A549 (cell line): ENCODE data around the gene CELF4. TPM values are rescaled to one million over a fixed set of nuclear protein-coding genes. Genes with fewer than 3 reads are reported as not detected.

Experiments
- ATAC-seq, 2 experiments: fragments of 200-7000 bp in 1 of 2; fragments of >200 bp in 1 of 2; cut with Nextera tagmentation in 1 of 2; cut with Tn5 transposase in 1 of 2; 3 replicates each; pipeline versions ENCODE4 v1.8.0 to v1.9.1; 2018 to 2020; ENCODE audit warnings: mild to moderate bottlenecking in 1 of 2, moderate library complexity in 1 of 2
- CTCF ChIA-PET: fragments of 300-600 bp; sonication (Branson Sonifier 250); formaldehyde crosslinking; extraction: SDS; loops from one replicate; lab custom pipeline; 2021; ENCODE audit warnings: antibody characterized with exemption, inconsistent platforms; lab: Yijun Ruan, JAX
- POLR2A ChIA-PET: fragments of 350-600 bp; formaldehyde crosslinking; extraction: SDS; loops from one replicate; lab custom pipeline; 2021; ENCODE audit warnings: antibody characterized with exemption, inconsistent platforms; lab: Yijun Ruan, JAX
- DNase-seq, 2 experiments: peaks; one replicate each; pipeline versions ENCODE4 v3.0.0 to v3.0.0-alpha.2; 2011 to 2016; ENCODE audit warnings: low read depth in 1 of 2, low spot score in 1 of 2
- FAIRE-seq: peaks from 2 replicates; lab custom pipeline; 2011; peaks lifted over from hg19 to GRCh38; lab: Jason Lieb, UNC
- H3K27ac ChIP-seq, 2 experiments: fragments of >200 bp; sonication (Bioruptor Twin); formaldehyde crosslinking; 3 replicates each; pipeline ENCODE4 v1.5.1; 2016 to 2017
- H3K4me1 ChIP-seq: fragments of >200 bp; sonication (Bioruptor Twin); formaldehyde crosslinking; 3 replicates; pipeline ENCODE4 v1.6.1; 2016
- H3K4me2 ChIP-seq: fragments of >200 bp; sonication (Bioruptor Twin); formaldehyde crosslinking; 3 replicates; pipeline ENCODE4 v1.6.1; 2016
- H3K4me3 ChIP-seq: fragments of >200 bp; sonication (Bioruptor Twin); formaldehyde crosslinking; 3 replicates; pipeline ENCODE4 v1.5.1; 2016
- H3K9me3 ChIP-seq: fragments of >200 bp; sonication (Bioruptor Twin); formaldehyde crosslinking; 3 replicates; pipeline ENCODE4 v1.6.1; 2016
- ATOH8 ChIP-seq: fragments of 250-450 bp; sonication (Bioruptor Pico); IDR thresholded peaks from 2 replicates; pipeline ENCODE4 v1.5.0; 2020; ENCODE audit warnings: low read depth, mild to moderate bottlenecking, moderate library complexity
- CHD2 ChIP-seq: fragments of 150-350 bp; IDR thresholded peaks from 2 replicates; pipeline ENCODE4 v1.6.1; 2014; ENCODE audit warnings: low read length; ENCODE audit not compliant: partially characterized antibody
- CHD4 ChIP-seq: fragments of 200-600 bp; sonication (generic); IDR thresholded peaks from 2 replicates; pipeline ENCODE4 v1.6.1; 2016; ENCODE audit warnings: antibody characterized with exemption, mild to moderate bottlenecking, borderline replicate concordance
- ELK1 ChIP-seq: fragments of 150-350 bp; IDR thresholded peaks from 2 replicates; pipeline ENCODE4 v1.6.1; 2014; ENCODE audit warnings: low read depth, mild to moderate bottlenecking, low read length
- FOSL2 ChIP-seq, 2 experiments: fragments of 450-650 bp in 1 of 2; fragments of >200 bp in 1 of 2; sonication (Bioruptor Twin) in 1 of 2; formaldehyde crosslinking; IDR thresholded peaks; 2 replicates each; pipeline versions ENCODE4 v1.5.0 to v1.6.1; 2016 to 2020; ENCODE audit warnings: mild to moderate bottlenecking in 1 of 2, moderate library complexity in 1 of 2
- FOXS1 ChIP-seq: fragments of 250-450 bp; sonication (Bioruptor Pico); IDR thresholded peaks from 2 replicates; pipeline ENCODE4 v1.5.0; 2020; ENCODE audit warnings: mild to moderate bottlenecking, moderate library complexity
- GATA3 ChIP-seq: IDR thresholded peaks from 2 replicates; pipeline ENCODE4 v1.6.1; 2012; ENCODE audit warnings: borderline replicate concordance
- HDAC2 ChIP-seq: fragments of 200-600 bp; sonication (generic); IDR thresholded peaks from 2 replicates; pipeline ENCODE4 v1.6.1; 2016
- HEYL ChIP-seq: fragments of 250-450 bp; sonication (Bioruptor Pico); IDR thresholded peaks from 2 replicates; pipeline ENCODE4 v1.8.0; 2021; ENCODE audit warnings: mild to moderate bottlenecking, moderate library complexity
- HOXA7 ChIP-seq: fragments of 250-450 bp; sonication (Bioruptor Pico); IDR thresholded peaks from 2 replicates; pipeline ENCODE4 v1.5.0; 2020; ENCODE audit warnings: mild to moderate bottlenecking, moderate library complexity
- HOXB13 ChIP-seq: fragments of 250-450 bp; sonication (Bioruptor Pico); IDR thresholded peaks from 2 replicates; pipeline ENCODE4 v1.5.0; 2020; ENCODE audit warnings: low read depth, mild to moderate bottlenecking, moderate library complexity
- HOXB5 ChIP-seq: fragments of 250-450 bp; sonication (Bioruptor Pico); IDR thresholded peaks from 2 replicates; pipeline ENCODE4 v1.5.0; 2020; ENCODE audit warnings: mild to moderate bottlenecking, moderate library complexity
- JUN ChIP-seq, 2 experiments: fragments of >200 bp; sonication (Bioruptor Twin); formaldehyde crosslinking; IDR thresholded peaks; 2 replicates in 1 of 2; 3 replicates in 1 of 2; pipeline ENCODE4 v1.6.1; 2016 to 2017
- JUNB ChIP-seq: fragments of >200 bp; sonication (Bioruptor Twin); formaldehyde crosslinking; IDR thresholded peaks from 2 replicates; pipeline ENCODE4 v1.6.1; 2016
- MAFK ChIP-seq: fragments of 450-650 bp; IDR thresholded peaks from 2 replicates; pipeline ENCODE4 v1.6.1; 2014; ENCODE audit not compliant: partially characterized antibody
- MAX ChIP-seq: IDR thresholded peaks from 2 replicates; pipeline ENCODE4 v1.6.1; 2012
- MYC ChIP-seq: IDR thresholded peaks from 2 replicates; pipeline ENCODE4 v1.6.1; 2012; ENCODE audit warnings: mild to moderate bottlenecking, inconsistent platforms, low read length, improper control_type of control experiment, borderline replicate concordance
- NFE2L2 ChIP-seq: fragments of 150-350 bp; conservative IDR thresholded peaks from 2 replicates; pipeline ENCODE4 v1.6.1; 2014; ENCODE audit warnings: low read length
- NPAS2 ChIP-seq: fragments of 250-450 bp; sonication (Bioruptor Pico); IDR thresholded peaks from 2 replicates; pipeline ENCODE4 v1.8.0; 2022; ENCODE audit warnings: mild to moderate bottlenecking, moderate library complexity, borderline replicate concordance
- POLR2A ChIP-seq: IDR thresholded peaks from 2 replicates; pipeline ENCODE4 v1.6.1; 2012; ENCODE audit warnings: mild to moderate bottlenecking, low read length
- RAD21 ChIP-seq, 2 experiments: fragments of >200 bp in 1 of 2; sonication (Bioruptor Twin) in 1 of 2; formaldehyde crosslinking in 1 of 2; IDR thresholded peaks in 1 of 2; conservative IDR thresholded peaks in 1 of 2; 2 replicates in 1 of 2; 3 replicates in 1 of 2; pipeline ENCODE4 v1.6.1; 2012 to 2018; ENCODE audit warnings: inconsistent platforms in 1 of 2
- RNF2 ChIP-seq: fragments of 200-600 bp; sonication (generic); IDR thresholded peaks from 2 replicates; pipeline ENCODE4 v1.6.1; 2016; ENCODE audit warnings: low read depth, mild to moderate bottlenecking, antibody characterized with exemption, moderate library complexity, borderline replicate concordance
- TFCP2L1 ChIP-seq: fragments of 250-450 bp; sonication (Bioruptor Pico); IDR thresholded peaks from 2 replicates; pipeline ENCODE4 v1.5.0; 2021; ENCODE audit warnings: mild to moderate bottlenecking
- WGBS: methylation state at CpG from one replicate; pipeline ENCODE4 v1.1.6; 2017; ENCODE audit errors: missing lambda C conversion rate; 5-methylcytosine and 5-hydroxymethylcytosine counted together
- polyA plus RNA-seq, 4 experiments: library from polyadenylated mRNA; depleted of rRNA in 3 of 4; stranded (reverse); fragments of >200 nt; fragmentation: RNase III in 1 of 4; extraction: RNeasy Plus Mini Kit Qiagen cat#74134 plus additional on column Dnase treatment in 1 of 4; gene quantifications; 2 replicates in 3 of 4; 3 replicates in 1 of 4; pipeline ENCODE4 v1.2.3, GENCODE V29; 2011 to 2017
- TF ChIP-seq, protein P1 (sequence below): IDR thresholded peaks from 2 replicates; pipeline ENCODE4 v1.6.1; 2012
- TF ChIP-seq, protein P2 (sequence below): fragments of 250-450 bp; sonication (Bioruptor Pico); IDR thresholded peaks from 2 replicates; pipeline ENCODE4 v1.5.0; 2021; ENCODE audit warnings: mild to moderate bottlenecking, moderate library complexity, borderline replicate concordance
- TF ChIP-seq, protein P3 (sequence below): fragments of >200 bp; sonication (Bioruptor Twin); formaldehyde crosslinking; IDR thresholded peaks from 3 replicates; pipeline ENCODE4 v1.6.1; 2016

The CELF4 gene
- polyA plus RNA-seq, 2 of the 4 experiments (the other 2 are of a cell fraction): 0.08 TPM; not detected in 1

DNA sequence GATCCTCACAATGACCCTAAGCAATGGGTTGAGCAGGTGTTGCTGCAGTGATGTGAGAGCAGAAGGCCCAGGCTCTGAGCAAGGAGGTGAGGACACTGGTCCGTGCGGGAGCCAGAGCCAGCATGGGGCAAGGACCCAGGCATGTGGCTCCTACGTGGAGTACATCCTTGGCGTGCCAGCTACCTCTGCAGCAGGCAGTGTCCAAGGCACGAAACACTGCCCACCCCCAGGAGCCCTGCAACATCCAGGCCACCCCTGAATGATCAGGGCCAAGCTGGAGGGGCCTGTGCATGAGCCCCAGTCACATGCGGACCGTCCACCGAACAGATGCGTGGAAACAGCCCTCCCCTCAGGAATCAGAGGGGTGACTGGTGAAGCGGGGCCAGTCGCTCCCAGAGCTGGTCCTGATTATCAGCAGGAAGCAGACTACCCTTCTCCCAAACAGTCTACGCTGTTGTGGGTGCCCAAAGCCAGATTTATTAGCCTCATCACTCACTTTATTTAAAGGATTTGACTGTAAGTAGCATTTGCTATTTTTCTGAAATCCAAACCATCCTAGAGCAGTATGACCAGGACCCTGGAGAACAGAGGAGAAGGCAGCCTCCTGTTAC is 16.8 kb downstream of the CELF4 start (continued):
- TF ChIP-seq CHD4 (no peak), NFE2L2 (no peak), NPAS2 (CRISPR knock-in tag) (no peak), TFCP2L1 (CRISPR knock-in tag) (no peak), HDAC2 (no peak)
- TF ChIP-seq, protein P1, sequence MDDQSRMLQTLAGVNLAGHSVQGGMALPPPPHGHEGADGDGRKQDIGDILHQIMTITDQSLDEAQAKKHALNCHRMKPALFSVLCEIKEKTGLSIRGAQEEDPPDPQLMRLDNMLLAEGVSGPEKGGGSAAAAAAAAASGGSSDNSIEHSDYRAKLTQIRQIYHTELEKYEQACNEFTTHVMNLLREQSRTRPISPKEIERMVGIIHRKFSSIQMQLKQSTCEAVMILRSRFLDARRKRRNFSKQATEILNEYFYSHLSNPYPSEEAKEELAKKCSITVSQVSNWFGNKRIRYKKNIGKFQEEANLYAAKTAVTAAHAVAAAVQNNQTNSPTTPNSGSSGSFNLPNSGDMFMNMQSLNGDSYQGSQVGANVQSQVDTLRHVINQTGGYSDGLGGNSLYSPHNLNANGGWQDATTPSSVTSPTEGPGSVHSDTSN: no peak

DNA sequence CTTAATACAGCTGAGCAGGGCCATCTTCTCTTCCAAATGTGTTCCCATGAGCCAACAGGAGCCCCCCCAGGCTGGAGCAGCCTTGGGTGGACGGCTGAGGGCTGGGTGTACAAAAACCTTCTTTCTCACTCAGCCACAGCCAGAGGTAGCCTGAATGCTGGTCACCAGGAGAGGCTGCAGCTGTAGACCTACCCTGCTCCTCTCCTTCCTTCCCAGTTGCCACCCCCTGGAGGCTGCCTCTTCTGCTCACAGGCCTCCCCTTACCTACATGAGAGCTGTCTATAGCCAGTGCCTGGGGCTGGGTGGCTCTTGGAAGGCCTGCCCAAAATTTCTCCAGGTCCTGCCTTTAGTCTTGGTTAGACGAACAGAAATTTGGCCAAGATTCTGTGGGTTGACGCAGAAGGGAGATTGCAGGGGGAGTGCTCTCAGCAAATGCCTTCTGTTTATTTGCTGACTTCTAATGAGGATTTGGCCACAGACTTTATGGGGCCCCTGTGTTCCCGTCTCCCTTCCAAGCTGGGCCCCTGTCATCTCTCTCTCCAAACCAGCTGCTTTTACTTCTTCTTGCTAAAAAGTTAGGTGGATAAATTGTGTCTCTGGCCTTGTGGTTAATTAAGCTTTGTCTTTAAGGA is 18.3 kb downstream of the CELF4 start:
- no peaks in the 10 kb centered on the region for H3K9me3 ChIP-seq
- no peak overlapping the region for H3K27ac ChIP-seq
- H3K4me2 ChIP-seq: no peak overlapping the region
- no peak for ATAC-seq
- ChIA-PET POLR2A (no interaction called here), CTCF (no interaction called here)
- 30% methylated on average over 3 of the region's 4 CpGs for WGBS
- no peak for TF ChIP-seq HOXA7 (CRISPR knock-in tag)
- TF ChIP-seq POLR2A: no peak
- FAIRE-seq: no peak
- H3K4me1 ChIP-seq: no peaks in the 10 kb centered on the region
- H3K4me3 ChIP-seq: no peak overlapping the region
- no peak for DNase-seq

DNA sequence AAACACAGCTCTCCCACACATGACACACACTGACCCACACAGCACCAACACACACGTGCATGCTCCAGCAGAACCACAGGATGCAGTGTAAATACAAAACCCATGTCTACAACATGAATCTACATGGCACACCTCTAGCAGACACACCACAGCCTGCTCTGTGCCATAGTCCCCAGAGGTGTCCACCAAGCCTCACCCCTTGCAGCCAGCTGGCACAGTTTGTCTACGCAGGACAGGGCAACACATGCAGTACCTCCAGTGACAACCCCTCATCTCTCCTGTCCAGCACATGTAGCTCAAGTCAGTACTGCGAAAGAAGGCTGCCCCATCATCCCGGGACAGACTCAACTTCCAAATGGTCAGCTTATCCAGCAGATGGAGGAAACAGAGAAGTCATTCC is 18.9 kb downstream of the CELF4 start:
- POLR2A ChIA-PET: no interaction called here
- DNase-seq (no peak), ATAC-seq (no peak), FAIRE-seq (no peak)
- Histone ChIP-seq H3K4me1 (no peaks in the 10 kb centered on the region), H3K9me3 (no peaks in the 10 kb centered on the region), H3K4me3 (no peak overlapping the region), H3K4me2 (no peak overlapping the region), H3K27ac (no peak overlapping the region)
- TF ChIP-seq JUN (IDR thresholded peaks at IDR 0.05): no peak
- 8% methylated on average over 2 of the region's 4 CpGs for WGBS
- CTCF ChIA-PET: interaction anchor here (1.0 kb wide), 1 partner anchor 9 kb away, joined by 3 read pairs; no protein-coding TSS in a partner anchor

DNA sequence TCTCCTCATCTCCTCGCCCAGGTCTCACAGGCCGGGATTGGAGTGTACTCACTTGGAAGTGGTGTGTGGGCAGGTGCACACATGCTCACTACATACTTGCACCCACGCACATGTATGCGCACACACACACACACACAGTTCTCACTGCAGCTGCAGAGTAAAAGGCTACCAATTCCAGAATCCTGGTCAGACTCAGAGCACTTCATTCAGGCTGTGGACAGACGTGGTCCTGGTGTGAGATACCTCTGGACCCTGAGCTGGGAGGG is 19.4 kb downstream of the CELF4 start:
- POLR2A ChIA-PET: no interaction called here
- FAIRE-seq (no peak), DNase-seq (no peak), ATAC-seq (no peak)
- H3K4me2 ChIP-seq: no peak overlapping the region
- WGBS: 0% methylated on average over 1 of the region's 5 CpGs
- CTCF ChIA-PET: interaction anchor here (1.0 kb wide), 1 partner anchor 9 kb away, joined by 3 read pairs; no protein-coding TSS in a partner anchor
- no peak for TF ChIP-seq CHD2
- TF ChIP-seq JUN (IDR thresholded peaks at IDR 0.05): no peak
- TF ChIP-seq FOXS1 (CRISPR knock-in tag): no peak
- TF ChIP-seq HDAC2: no peak
- TF ChIP-seq MAFK: no peak
- no peak for TF ChIP-seq ELK1
- no peak for TF ChIP-seq RNF2
- TF ChIP-seq HOXB13: no peak
- no peak for TF ChIP-seq JUNB
- TF ChIP-seq, protein P2, sequence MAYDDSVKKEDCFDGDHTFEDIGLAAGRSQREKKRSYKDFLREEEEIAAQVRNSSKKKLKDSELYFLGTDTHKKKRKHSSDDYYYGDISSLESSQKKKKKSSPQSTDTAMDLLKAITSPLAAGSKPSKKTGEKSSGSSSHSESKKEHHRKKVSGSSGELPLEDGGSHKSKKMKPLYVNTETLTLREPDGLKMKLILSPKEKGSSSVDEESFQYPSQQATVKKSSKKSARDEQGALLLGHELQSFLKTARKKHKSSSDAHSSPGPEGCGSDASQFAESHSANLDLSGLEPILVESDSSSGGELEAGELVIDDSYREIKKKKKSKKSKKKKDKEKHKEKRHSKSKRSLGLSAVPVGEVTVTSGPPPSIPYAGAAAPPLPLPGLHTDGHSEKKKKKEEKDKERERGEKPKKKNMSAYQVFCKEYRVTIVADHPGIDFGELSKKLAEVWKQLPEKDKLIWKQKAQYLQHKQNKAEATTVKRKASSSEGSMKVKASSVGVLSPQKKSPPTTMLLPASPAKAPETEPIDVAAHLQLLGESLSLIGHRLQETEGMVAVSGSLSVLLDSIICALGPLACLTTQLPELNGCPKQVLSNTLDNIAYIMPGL (CRISPR knock-in tag): no peak
- no peak for TF ChIP-seq FOSL2 (IDR thresholded peaks at IDR 0.05)
- TF ChIP-seq FOSL2 (CRISPR knock-in tag; IDR thresholded peaks at IDR 0.05): no peak
- TF ChIP-seq GATA3: no peak
- TF ChIP-seq HEYL (CRISPR knock-in tag): no peak
- no peak for TF ChIP-seq MYC
- TF ChIP-seq, protein P3, sequence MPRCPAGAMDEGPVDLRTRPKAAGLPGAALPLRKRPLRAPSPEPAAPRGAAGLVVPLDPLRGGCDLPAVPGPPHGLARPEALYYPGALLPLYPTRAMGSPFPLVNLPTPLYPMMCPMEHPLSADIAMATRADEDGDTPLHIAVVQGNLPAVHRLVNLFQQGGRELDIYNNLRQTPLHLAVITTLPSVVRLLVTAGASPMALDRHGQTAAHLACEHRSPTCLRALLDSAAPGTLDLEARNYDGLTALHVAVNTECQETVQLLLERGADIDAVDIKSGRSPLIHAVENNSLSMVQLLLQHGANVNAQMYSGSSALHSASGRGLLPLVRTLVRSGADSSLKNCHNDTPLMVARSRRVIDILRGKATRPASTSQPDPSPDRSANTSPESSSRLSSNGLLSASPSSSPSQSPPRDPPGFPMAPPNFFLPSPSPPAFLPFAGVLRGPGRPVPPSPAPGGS: no peak
- no peak for TF ChIP-seq MAX
- no peak for TF ChIP-seq HOXB5 (CRISPR knock-in tag)
- TF ChIP-seq RAD21 (conservative IDR thresholded peaks at IDR 0.05 in 1 of 2, IDR thresholded peaks at IDR 0.05 in 1 of 2): no peak
- TF ChIP-seq ATOH8 (CRISPR knock-in tag): no peak
- H3K27ac ChIP-seq: no peak overlapping the region
- no peaks in the 10 kb centered on the region for H3K4me1 ChIP-seq
- no peaks in the 10 kb centered on the region for H3K9me3 ChIP-seq
- no peak overlapping the region for H3K4me3 ChIP-seq
